ENCODE measurements around the gene USF2. TPM values are rescaled to one million over a fixed set of nuclear protein-coding genes. Genes with fewer than 3 reads are reported as not detected.

The USF2 gene
- total and polyA plus RNA-seq, 10 donors: 132 to 206 (median 154) TPM

DNA sequence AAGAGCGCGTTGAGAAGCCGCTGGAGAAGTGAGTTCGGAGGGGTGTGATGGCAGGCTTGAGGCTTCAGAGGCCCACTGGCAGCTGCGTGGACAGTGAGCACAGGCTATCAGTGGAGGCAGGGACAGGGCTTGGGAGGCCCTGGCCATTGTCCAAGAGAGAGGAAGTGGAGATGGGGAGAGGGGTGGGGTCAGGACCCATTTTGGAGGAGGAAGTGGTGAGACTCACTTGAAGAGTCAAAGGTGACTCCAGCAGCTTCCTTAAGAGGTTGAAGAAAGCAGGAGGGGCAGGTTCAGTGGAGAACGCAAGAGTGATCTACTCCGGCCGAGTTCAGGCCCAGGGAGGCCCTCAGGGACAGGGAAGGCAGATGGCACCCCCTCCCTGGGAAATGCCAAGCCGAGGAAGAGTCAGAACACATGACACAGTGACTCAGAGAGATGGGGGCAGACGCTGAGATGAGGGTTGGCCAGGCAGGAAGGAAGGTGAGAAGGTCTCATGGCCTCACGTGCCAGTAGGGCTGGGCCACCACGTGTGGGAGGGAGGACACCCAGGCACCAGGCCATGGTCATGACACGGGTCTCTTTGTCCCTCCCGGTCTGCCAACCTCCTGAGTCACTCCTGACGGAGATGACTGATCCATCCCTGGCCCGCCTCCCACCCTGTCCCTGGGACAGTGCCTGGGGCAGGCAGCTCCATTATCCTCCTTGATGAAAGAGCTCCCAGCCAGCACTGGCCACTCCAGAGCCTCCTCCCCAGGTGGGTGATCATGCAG is 50.1 kb downstream of the USF2 start:
- no peaks in the 10 kb centered on the region for H3K27me3 ChIP-seq (replicated peaks in 1 of 7)
- peak; percentile 91 for DNase-seq
- intact Hi-C loops (cut with DNase I; ENCODE audit: low total_unique reads): no loop called here
- H3K4me3 ChIP-seq: no peak overlapping the region
- H3K36me3 ChIP-seq: no peaks in the 10 kb centered on the region
- H3K9me3 ChIP-seq: peaks cover 0 to 9% (median 2%) of the 10 kb centered on the region in 8 donors
- WGBS, 5 donors: 37 to 47% (median 45%) methylated on average over 16 of the region's 16 CpGs
- peaks cover 24 to 100% (median 60%) of the 10 kb centered on the region in 6 donors for H3K4me1 ChIP-seq
- H3K27ac ChIP-seq: peak overlapping the region; percentile 5 to 84 (median 77)
- TF ChIP-seq, protein P1, sequence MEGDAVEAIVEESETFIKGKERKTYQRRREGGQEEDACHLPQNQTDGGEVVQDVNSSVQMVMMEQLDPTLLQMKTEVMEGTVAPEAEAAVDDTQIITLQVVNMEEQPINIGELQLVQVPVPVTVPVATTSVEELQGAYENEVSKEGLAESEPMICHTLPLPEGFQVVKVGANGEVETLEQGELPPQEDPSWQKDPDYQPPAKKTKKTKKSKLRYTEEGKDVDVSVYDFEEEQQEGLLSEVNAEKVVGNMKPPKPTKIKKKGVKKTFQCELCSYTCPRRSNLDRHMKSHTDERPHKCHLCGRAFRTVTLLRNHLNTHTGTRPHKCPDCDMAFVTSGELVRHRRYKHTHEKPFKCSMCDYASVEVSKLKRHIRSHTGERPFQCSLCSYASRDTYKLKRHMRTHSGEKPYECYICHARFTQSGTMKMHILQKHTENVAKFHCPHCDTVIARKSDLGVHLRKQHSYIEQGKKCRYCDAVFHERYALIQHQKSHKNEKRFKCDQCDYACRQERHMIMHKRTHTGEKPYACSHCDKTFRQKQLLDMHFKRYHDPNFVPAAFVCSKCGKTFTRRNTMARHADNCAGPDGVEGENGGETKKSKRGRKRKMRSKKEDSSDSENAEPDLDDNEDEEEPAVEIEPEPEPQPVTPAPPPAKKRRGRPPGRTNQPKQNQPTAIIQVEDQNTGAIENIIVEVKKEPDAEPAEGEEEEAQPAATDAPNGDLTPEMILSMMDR (IDR thresholded peaks at IDR 0.05 in 8 of 11, conservative IDR thresholded peaks at IDR 0.05 in 3 of 11): no peak
- TF ChIP-seq POLR2AphosphoS5 (IDR thresholded peaks at IDR 0.05): peak; percentile 84 to 88 (median 86)

DNA sequence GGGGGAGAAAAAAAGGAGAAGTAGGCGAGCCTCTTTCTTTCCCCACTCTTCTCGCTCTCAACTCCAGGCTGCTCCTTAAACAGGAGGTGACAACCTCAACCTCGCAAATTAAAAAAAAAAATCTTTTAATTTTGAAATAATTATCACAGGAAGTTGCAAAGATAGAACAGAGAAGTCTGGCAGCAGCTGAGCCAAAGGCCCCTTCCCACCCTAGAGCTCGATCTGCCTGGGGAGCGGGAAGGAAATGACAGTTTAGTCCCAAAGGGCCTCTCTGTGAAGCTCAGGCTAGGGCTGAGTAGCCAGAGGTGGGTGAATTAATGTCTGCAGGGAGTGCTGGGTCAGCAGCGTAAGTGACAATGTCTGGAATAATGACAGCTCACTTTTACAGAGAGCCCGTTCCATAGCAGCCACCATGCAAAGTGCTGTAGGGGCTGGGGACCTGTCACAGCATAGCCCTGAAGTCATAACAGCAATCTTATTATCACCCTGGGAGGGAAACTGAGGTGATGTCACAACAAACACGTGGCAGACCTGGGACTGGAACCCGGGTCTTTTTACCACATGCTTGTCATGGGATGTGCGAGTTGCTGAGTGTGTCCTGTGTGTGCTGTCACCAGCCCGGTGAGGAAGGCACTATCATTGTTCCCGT is 51.4 kb downstream of the USF2 start:
- DNase-seq: no peak
- 21 to 31% (median 30%) methylated on average over 11 to 12 of the region's 12 CpGs for WGBS, 5 donors
- H3K9me3 ChIP-seq: peaks cover 0 to 9% (median 2%) of the 10 kb centered on the region in 8 donors
- peak overlapping the region in 1 of 8 donors; percentile 16 for H3K4me3 ChIP-seq
- intact Hi-C loops (cut with DNase I; ENCODE audit: low total_unique reads): no loop called here
- H3K27me3 ChIP-seq (replicated peaks in 1 of 7): no peaks in the 10 kb centered on the region
- H3K27ac ChIP-seq: peak overlapping the region; percentile 27 to 84 (median 77)
- H3K36me3 ChIP-seq: no peaks in the 10 kb centered on the region
- peaks cover 24 to 99% (median 63%) of the 10 kb centered on the region in 6 donors for H3K4me1 ChIP-seq
- TF ChIP-seq, protein P1 (IDR thresholded peaks at IDR 0.05 in 8 of 11, conservative IDR thresholded peaks at IDR 0.05 in 3 of 11): no peak
- TF ChIP-seq POLR2A (IDR thresholded peaks at IDR 0.05) (no peak), POLR2AphosphoS5 (IDR thresholded peaks at IDR 0.05) (peak in 1 of 3 donors; percentile 23)

DNA sequence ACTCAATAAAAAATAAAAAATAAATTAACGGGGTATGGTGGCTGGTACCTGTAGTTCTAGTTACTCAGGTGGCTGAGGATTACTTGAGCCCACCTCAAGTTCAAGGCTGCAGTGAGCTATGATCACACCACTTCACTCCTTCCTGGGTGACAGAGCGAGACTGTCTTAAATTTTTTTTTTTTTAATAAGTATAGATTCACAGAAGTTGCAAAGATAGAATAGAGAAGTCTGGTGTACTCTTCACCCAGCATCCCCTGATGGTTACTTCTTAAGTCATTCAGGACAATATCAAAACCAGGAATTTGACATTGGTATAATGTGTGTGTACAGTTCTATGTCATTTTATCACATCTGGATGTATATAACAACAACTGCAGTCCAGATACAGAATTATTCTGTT is 52.5 kb downstream of the USF2 start:
- Histone ChIP-seq H3K9me3 (peaks cover 0 to 9% (median 2%) of the 10 kb centered on the region in 8 donors), H3K27me3 (replicated peaks in 1 of 7) (no peaks in the 10 kb centered on the region), H3K36me3 (no peaks in the 10 kb centered on the region), H3K4me3 (no peak overlapping the region), H3K27ac (peak overlapping the region in 7 of 8 donors; percentile 55 to 84 (median 82)), H3K4me1 (peaks cover 24 to 88% (median 63%) of the 10 kb centered on the region in 6 donors)
- TF ChIP-seq POLR2A (IDR thresholded peaks at IDR 0.05): no peak
- TF ChIP-seq, protein P1 (IDR thresholded peaks at IDR 0.05 in 8 of 11, conservative IDR thresholded peaks at IDR 0.05 in 3 of 11): no peak
- TF ChIP-seq POLR2AphosphoS5 (IDR thresholded peaks at IDR 0.05): no peak
- intact Hi-C loops (cut with DNase I; ENCODE audit: low total_unique reads): no loop called here
- 70 to 86% (median 75%) methylated on average over 2 of the region's 2 CpGs for WGBS, 5 donors
- DNase-seq: no peak

DNA sequence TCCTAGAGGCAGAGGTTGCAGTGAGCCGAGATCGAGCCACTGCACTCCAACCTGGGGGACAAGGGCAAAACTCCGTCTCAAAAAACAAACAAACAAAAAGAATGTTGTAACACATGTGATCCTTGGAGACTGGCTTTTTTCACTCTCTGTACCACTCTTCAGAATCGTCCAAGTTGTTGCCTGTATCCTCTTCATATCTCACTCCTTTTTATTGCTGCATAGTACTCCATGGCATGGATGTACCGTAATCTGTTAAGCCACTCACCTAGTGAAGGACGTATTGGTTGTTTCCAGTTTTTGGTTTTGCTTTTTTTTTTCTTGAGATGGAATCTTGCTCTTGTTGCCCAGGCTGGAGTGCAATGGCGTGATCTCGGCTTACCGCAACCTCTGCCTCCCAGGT is 53.3 kb downstream of the USF2 start:
- H3K4me1 ChIP-seq: peaks cover 24 to 81% (median 62%) of the 10 kb centered on the region in 6 donors
- TF ChIP-seq POLR2AphosphoS5 (IDR thresholded peaks at IDR 0.05): no peak
- no peak for TF ChIP-seq POLR2A (IDR thresholded peaks at IDR 0.05)
- TF ChIP-seq, protein P1 (IDR thresholded peaks at IDR 0.05 in 8 of 11, conservative IDR thresholded peaks at IDR 0.05 in 3 of 11): no peak
- no peaks in the 10 kb centered on the region for H3K36me3 ChIP-seq
- H3K27ac ChIP-seq: peak overlapping the region in 2 of 8 donors; percentile 47 to 82
- no peaks in the 10 kb centered on the region for H3K27me3 ChIP-seq (replicated peaks in 1 of 7)
- DNase-seq: no peak
- H3K4me3 ChIP-seq: no peak overlapping the region
- H3K9me3 ChIP-seq: peaks cover 0 to 9% (median 2%) of the 10 kb centered on the region in 8 donors
- 95 to 98% (median 96%) methylated on average over 9 of the region's 9 CpGs for WGBS, 5 donors
- intact Hi-C loops (cut with DNase I; ENCODE audit: low total_unique reads): no loop called here
